Transverse colon (tissue), 4 donors: ENCODE data around the gene SGPP2. TPM values are rescaled to one million over a fixed set of nuclear protein-coding genes. Genes with fewer than 3 reads are reported as not detected.

Experiments used
- DNase-seq: peaks from one replicate; pipeline ENCODE4 v3.0.0-alpha.2; 2019
- H3K27ac ChIP-seq, 4 donors: fragments of 200-600 bp; sonication (generic); 2 replicates each; pipeline ENCODE4 v1.5.1; 2016 to 2018; ENCODE audit warnings: inconsistent platforms in 4 of 4
- H3K27me3 ChIP-seq: fragments of 200-600 bp; sonication (generic); 2 replicates; pipeline ENCODE4 v1.5.1; 2017; ENCODE audit warnings: inconsistent platforms
- H3K36me3 ChIP-seq, 4 donors: fragments of 200-600 bp; sonication (generic); 2 replicates each; pipeline ENCODE4 v1.5.1; 2017 to 2019; ENCODE audit warnings: inconsistent platforms in 4 of 4
- H3K4me1 ChIP-seq, 4 donors: fragments of 200-600 bp; sonication (generic); 2 replicates each; pipeline ENCODE4 v1.5.1; 2017 to 2020; ENCODE audit warnings: inconsistent platforms in 4 of 4
- H3K4me3 ChIP-seq, 4 donors: fragments of 200-600 bp; sonication (generic); 1 replicate in 1 of 4; 2 replicates in 3 of 4; pipeline versions ENCODE4 v1.5.1 to v1.6.1; 2017 to 2019; ENCODE audit warnings: inconsistent platforms in 4 of 4
- H3K9me3 ChIP-seq, 2 donors: fragments of 200-600 bp; sonication (generic); 2 replicates each; pipeline ENCODE4 v1.5.1; 2017 to 2019; ENCODE audit warnings: inconsistent platforms in 2 of 2
- CTCF ChIP-seq, 5 experiments: fragments of 200-600 bp in 3 of 5; fragments of 450-650 bp in 2 of 5; sonication (generic) in 3 of 5; IDR thresholded peaks; 1 replicate in 2 of 5; 2 replicates in 3 of 5; pipeline ENCODE4 v1.5.1; 2016 to 2017; ENCODE audit warnings: antibody characterized with exemption in 5 of 5, inconsistent platforms in 3 of 5, mild to moderate bottlenecking in 2 of 5, moderate library complexity in 1 of 5
- EP300 ChIP-seq: sonication (generic); formaldehyde crosslinking; IDR thresholded peaks from one replicate; pipeline ENCODE4 v1.6.1; 2017; ENCODE audit warnings: antibody characterized with exemption, low read depth
- POLR2A ChIP-seq: fragments of 450-650 bp; IDR thresholded peaks from one replicate; pipeline ENCODE4 v1.6.1; 2016; ENCODE audit warnings: antibody characterized with exemption, mild to moderate bottlenecking, moderate library complexity
- POLR2AphosphoS5 ChIP-seq, 3 donors: sonication (generic); formaldehyde crosslinking; IDR thresholded peaks; one replicate each; pipeline ENCODE4 v1.6.1; 2016; ENCODE audit warnings: antibody characterized with exemption in 3 of 3
- WGBS, 2 donors: methylation state at CpG; one replicate each; pipeline ENCODE4 v1.1.5; 2018; ENCODE audit warnings: low coverage in 1 of 2; 5-methylcytosine and 5-hydroxymethylcytosine counted together
- in situ Hi-C, 4 donors: fragments of 200-750 bp; cut with MboI; loops; one replicate each; pipeline versions ENCODE4 v1.15.0 to v1.15.1; 2017; ENCODE audit warnings: low sequenced_read_pairs in 3 of 4, low pct_ligation_motif_present in 1 of 4, low pct_unique_long_range_greater_than_20kb in 1 of 4
- intact Hi-C: fragments of 100-400 bp; cut with DNase I; formaldehyde crosslinking; loops from one replicate; pipeline ENCODE4 v1.15.1; 2023; ENCODE audit warnings: low total_unique reads
- total RNA-seq, 4 donors: library from RNA; depleted of rRNA; stranded (reverse); fragments of >200 nt; gene quantifications; one replicate each; pipeline ENCODE4 v1.1.0, GENCODE V29; 2016

Gene SGPP2
- total RNA-seq, 4 donors from 2014 or later: 26.5 to 56.5 (median 48.7) TPM

- in situ Hi-C loops: no loop called here
- Histone ChIP-seq H3K36me3 (no peaks in the 10 kb centered on the region), H3K4me3 (no peak overlapping the region), H3K9me3 (no peaks in the 10 kb centered on the region), H3K27me3 (no peaks in the 10 kb centered on the region), H3K4me1 (peaks cover 0 to 9% (median 0%) of the 10 kb centered on the region in 4 donors), H3K27ac (no peak overlapping the region)
- TF ChIP-seq POLR2AphosphoS5 (IDR thresholded peaks at IDR 0.05) (no peak), POLR2A (no peak), EP300 (no peak), CTCF (IDR thresholded peaks at IDR 0.05) (no peak)
- DNase-seq: no peak
- intact Hi-C loops: no loop called here
These were observed 55.5 kb downstream of the SGPP2 start for GRCh38 chr2:222479859-222480258.

GRCh38 chr2:222480497-222480896 is 56.2 kb downstream of the SGPP2 start:
- Histone ChIP-seq H3K27me3 (no peaks in the 10 kb centered on the region), H3K4me3 (no peak overlapping the region), H3K4me1 (peaks cover 0 to 14% (median 0%) of the 10 kb centered on the region in 4 donors), H3K36me3 (no peaks in the 10 kb centered on the region), H3K27ac (no peak overlapping the region), H3K9me3 (no peaks in the 10 kb centered on the region)
- 93% methylated on average over 5 of the region's 5 CpGs for WGBS, 2 donors
- in situ Hi-C loops: no loop called here
- no peak for DNase-seq
- TF ChIP-seq POLR2AphosphoS5 (IDR thresholded peaks at IDR 0.05) (no peak), EP300 (no peak), POLR2A (no peak), CTCF (IDR thresholded peaks at IDR 0.05) (no peak)
- intact Hi-C loops: no loop called here

DNA sequence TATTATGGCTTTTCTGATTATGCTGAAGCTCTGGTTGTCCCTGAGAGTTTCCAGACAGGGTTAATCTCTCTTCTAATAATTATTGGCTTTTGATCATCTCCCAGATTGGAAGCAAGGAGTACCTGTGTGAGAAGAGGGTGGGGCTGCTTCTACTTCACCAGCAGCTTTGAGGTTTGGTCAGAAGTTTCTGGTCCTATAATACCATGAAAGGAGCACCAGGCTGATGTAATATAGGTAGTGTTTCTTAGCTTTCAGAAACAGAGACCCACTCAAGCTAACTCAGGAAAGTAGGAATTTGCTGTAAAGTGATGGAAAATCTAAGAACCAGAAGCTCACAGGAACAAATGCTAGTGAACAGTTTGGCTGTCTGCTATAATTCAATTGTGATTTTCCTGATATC is 57.6 kb downstream of the SGPP2 start:
- intact Hi-C loops (no loop called here), in situ Hi-C loops (no loop called here)
- Histone ChIP-seq H3K36me3 (no peaks in the 10 kb centered on the region), H3K4me1 (peaks cover 0 to 19% (median 0%) of the 10 kb centered on the region in 4 donors), H3K9me3 (no peaks in the 10 kb centered on the region), H3K4me3 (no peak overlapping the region), H3K27ac (no peak overlapping the region), H3K27me3 (no peaks in the 10 kb centered on the region)
- TF ChIP-seq POLR2A: no peak
- TF ChIP-seq POLR2AphosphoS5 (IDR thresholded peaks at IDR 0.05): no peak
- no peak for TF ChIP-seq EP300
- no peak for TF ChIP-seq CTCF (IDR thresholded peaks at IDR 0.05)
- no peak for DNase-seq

GRCh38 chr2:222483513-222484039 is 59.2 kb downstream of the SGPP2 start:
- TF ChIP-seq POLR2AphosphoS5 (IDR thresholded peaks at IDR 0.05) (no peak), CTCF (IDR thresholded peaks at IDR 0.05) (no peak), EP300 (no peak), POLR2A (no peak)
- WGBS, 2 donors: 28 to 36% methylated on average over 2 to 3 of the region's 3 CpGs
- Histone ChIP-seq H3K4me1 (peaks cover 0 to 19% (median 0%) of the 10 kb centered on the region in 4 donors), H3K27ac (no peak overlapping the region), H3K36me3 (no peaks in the 10 kb centered on the region), H3K4me3 (no peak overlapping the region), H3K9me3 (no peaks in the 10 kb centered on the region), H3K27me3 (no peaks in the 10 kb centered on the region)
- in situ Hi-C loops: no loop called here
- intact Hi-C loops: no loop called here
- peak; percentile 32 for DNase-seq
